GM18909 (cell line): ENCODE measurements around the gene DUSP1.
"Not testable (repeated sequence)": the region's sequence is repeated elsewhere in the genome, so short reads cannot be mapped to it uniquely, and the experiment has no call there.

Experiments
- ATAC-seq: cut with Tn5 transposase; IDR thresholded peaks from one replicate; pipeline ENCODE4 v1.9.1; 2021; ENCODE audit warnings: mild to moderate bottlenecking; ENCODE audit not compliant: unreplicated experiment, poor library complexity

DUSP1 gene

DNA sequence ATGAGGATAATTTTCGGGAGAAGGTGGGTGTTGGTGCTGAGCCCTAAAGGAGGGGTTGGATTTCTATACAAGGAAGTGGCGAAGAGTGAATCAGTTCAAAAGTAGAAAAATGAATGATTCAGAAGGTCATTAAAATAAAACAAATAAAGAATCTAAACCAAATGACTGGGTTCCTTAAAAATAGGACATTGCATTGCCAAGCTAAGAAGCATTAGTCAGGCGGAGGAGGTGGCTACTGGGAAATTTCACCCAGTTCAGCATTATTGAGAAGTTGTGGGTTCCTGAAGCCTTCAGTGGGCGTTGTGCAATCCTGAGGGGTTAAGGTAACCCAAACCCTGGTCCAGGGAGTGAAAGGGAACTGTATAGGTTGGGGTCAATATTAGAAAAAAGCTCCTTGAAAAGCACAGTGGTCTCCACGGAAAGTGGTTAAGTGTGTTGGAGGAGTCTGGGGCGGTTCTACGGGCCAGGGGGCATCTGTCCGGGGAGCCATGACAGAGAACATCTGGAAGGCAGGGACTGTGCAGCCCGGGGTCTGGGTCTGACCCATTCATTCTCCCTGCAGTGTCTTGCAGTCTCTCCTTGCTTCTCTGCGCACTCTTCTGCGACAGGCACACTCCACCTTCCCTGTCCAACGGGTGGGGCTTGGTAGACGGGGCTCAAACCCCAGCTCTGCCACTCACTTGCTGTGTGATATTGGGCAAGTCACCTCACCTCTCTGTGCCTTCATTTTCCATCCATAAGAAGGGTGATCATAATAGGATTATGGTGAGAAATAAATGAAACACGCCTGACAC, 27.6 kb upstream of the DUSP1 start:
- no peak for ATAC-seq

DNA sequence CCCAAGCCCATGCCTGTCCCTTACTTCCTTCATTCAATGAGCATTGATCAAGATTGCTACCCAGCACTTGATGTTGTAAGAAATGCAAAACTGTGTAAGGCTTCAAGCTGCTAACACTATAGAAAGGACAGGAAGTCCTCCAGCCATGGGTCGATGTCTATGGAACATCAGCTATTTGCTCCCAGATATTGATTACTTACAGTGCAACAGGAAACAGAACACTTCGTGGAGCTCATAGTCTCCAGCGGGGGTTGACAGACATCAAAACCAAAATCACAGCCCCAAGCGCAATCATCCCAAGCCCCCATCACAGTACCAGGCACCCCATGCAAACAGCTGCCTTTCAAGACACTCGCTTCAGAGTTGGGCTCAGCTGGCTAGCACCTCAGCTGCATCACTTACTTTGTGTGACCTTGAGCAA, 26.8 kb upstream of the DUSP1 start:
- no peak for ATAC-seq

DNA sequence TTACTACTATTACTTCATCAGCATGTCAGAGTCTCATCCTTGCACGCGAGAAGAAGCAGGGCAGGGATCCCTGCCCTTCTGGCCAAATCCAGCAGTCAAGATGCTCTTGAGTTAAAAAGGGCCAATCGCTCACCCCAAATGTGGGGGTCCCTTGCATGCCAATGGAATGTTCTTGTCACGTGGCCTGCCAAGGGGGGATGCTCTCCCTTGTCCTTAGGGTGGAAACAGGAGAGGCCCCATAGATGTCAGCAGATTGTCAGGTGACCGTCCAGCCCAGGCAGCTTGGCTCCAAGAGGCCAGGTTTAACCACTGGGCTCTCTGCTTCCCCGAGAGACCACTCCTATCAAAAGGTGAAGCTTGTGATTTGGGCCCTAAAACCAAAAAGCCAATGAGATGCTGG, 25.3 kb upstream of the DUSP1 start:
- ATAC-seq, result no peak

DNA sequence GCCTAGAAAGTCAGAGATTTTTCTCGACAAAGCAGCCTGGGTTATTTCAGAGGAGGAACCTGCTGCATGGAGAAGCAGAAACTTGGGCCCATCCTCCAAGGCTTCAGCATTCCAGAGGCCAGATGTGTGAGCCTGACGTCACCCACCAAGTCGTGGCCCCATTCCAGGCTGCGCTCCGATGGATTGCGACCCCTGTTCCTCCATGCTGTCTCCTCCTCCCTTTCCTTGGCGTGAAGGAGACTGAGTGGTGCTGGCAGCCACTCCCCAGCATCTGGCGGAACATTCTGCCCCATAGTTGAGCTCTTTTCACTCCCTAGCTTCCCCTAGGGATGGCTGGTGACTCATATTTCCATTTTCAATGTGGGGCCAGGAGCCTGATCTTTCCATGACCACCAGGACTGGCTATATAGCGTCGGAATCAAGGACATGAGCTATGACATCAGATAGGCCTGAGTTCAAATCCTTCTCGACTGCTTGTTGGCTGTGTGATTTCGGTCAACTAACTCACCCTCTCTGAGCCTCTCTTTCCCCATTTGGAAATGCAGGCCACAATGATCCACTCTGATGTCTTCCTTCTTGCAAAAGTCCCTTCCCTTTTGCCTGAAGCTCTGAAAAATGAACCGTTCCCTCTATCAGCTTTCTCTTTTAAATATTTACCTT, 24.5 kb upstream of the DUSP1 start:
- no peak for ATAC-seq

DNA sequence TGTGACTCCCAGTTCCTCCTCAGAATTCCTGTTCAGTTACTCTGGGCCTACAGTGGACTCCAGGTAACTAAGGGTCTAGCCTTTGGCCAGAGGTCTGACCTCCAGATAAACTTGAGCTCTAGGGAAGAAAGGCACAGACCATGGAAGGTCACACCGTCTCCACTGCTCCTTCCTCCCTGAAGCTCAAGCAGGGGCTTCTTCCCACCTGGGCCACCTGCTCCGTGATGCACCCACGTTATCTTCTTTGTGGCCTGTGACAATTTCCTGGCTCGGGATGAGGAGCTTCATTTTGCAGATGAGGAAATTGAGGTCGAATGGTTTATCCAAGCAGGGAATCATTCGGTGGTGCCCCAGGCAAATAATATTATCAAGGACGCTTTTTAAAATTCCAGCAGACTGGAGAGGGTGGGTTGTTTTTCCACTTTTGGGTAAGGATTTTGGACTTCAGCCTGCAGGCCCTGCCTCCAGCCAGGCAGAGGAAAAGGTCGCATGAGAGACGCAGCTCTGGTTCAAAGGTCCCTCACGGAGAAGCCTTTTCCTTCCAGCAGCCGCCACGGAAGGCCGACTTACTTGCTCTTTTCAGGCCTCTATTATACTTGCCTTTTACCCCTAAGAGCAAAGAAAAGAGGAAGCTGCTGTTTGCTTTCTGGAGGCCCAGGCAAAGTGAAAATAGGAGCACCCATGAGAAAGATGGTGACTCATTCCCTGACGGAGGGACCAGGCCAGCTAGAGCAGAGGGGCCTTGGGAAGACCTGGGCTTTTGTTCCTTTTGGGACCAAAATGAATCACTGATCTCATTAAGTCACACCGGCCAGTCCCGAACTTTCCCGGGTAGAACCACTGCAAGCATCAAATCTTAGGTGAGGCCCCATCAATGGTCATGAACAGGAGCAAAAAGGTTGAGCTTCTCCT, 22.8 kb upstream of the DUSP1 start:
- ATAC-seq, result no peak

DNA sequence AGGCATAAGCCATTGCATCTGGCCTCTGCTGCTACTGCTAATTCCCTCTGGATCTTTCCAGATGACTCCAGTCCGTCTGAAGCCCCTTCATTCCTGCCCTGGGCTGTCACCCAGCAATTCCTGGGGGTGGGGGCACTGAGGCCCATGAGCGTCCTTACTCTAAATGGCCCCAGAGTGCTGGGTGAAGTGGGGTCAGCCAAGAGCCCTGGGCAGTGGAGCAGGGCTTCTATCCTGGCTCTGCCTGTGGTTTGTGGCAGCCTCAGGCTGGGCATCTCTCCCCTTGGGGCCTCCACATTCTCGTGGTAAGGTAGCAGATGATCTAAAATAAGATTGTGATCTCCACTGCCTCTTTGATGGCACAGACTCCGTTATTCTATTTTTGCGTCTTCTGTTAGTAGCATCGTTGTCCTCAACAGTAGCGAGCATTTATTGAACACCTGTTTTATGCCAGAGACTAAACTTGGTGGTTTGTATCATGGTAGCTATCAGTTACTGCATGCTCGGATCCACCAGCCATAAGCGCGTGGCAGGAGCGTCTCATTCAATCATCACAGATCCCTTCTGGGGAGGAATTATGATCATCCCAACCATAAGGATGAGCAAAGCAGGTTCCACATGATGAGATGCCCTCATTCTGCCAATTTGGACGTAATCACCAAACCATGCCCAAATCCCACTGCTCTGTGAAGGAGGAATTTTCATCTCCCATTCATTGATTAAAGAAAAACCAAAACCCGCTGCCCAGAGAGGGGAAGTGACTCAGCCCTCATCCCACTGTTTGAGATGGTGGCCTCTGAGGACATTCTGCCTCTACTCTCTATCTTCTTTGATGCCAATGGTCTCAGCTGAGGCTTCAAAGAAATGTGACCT, 21.9 kb upstream of the DUSP1 start:
- no peak for ATAC-seq

DNA sequence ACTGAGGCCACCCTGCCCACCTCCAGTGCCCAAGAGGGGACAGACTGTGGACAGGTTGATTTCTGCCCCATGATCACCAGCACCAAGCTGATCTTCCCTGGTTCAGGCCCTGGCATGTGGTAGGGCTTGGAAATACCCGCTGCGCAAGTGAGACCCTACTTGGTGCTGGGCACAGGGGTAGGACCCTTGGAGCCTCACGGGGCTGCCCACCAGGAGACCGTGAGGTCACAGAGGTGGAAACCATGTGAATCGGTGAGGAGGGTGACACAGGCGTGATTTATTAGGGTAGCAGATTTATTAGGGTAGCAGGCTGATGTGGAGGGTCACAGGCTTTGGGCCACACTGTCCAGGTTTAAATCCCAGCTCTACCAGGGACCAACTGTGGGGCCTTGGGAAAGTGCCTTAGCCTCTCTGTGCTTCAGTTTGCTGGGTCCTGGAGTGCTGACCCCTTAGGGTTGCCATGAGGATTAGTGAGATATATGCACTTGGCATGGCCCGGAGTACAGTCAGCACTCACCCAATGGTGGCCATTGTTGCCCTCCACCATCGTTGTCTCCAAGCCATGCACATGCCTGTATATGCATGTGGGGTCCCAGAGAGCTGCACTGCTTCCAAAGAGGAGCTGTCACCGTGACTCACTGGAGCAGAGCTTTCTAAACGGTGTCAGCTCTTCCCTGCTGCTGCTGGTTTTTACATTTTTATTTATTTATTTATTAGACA, 20.9 kb upstream of the DUSP1 start:
- ATAC-seq, result no peak

DNA sequence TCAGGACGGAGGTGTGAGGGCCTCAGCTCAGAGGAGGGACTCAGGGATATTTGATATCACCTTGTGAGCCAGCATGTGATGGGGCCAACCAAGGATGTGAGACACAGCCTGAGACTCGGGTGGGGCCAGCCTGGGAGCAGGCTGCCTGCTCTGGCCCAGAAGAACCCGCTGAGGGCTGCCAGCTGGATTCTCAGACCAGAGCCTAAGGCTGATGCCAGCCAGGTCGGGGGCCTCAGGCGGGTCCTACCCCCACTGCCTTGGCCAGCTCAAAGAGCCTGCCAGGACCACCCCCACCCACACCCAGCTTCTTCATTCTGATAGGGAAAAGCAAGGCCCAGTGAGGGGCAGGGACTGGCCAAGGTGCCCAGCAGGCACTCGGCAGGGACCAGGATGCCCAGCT, 20.3 kb upstream of the DUSP1 start:
- no peak for ATAC-seq

DNA sequence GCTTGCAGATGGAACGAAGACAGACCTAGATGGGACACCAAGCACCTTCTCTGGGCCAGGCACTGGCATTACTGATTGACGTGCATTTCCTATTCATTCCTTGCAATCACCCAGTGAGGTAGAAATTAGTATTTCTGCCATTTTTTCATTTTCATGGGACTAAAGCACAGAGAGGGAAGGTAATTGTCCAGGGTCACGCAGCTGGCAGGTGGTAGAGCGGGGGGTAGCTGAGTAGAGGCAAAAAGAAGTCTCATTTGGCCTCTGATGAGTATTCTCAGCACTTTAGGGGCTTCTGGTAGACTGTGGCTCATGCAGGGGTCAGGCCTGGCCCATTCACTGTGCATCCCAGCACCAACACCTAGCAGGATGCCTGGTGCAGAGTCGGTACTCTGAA, 19.5 kb upstream of the DUSP1 start:
- no peak for ATAC-seq

DNA sequence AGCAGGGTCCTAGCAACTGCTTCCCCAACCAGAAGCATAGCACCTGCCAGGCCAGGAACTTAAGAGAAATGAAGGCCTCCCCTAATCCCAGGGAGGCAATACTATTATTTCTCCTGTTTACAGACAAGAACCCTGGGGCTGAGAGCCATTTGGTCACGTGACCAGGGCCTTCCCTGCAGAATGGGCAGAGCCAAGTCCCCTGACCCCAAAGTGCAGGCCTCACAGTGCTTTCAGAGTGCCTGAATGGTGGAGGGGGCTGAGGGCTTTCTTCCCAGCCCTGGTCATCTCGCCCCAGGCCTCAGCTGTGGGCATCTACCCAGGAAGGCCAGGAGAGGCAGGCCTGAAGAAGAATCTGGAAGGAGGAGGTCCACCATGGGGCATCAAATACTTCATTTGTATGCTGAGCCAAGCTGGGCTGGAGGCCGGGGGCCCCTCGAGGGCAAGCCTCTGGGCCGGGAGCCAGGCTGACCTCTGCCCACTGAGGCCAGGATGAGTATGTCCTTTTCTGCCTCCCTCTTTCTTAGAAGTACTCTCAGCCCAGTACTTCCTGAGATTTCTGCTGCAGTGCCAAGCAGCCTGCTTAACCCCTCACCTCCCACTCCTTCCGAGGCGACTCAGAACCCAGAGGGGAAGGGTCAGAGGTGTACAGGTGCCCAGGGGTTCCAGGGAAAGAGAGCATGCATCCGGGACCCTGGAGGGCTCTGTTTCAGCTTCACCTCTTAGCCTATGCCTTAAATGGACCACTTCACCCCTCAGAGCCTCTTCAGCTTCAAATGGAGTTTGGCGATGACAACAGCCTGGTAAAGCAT, 18.9 kb upstream of the DUSP1 start:
- no peak for ATAC-seq

DNA sequence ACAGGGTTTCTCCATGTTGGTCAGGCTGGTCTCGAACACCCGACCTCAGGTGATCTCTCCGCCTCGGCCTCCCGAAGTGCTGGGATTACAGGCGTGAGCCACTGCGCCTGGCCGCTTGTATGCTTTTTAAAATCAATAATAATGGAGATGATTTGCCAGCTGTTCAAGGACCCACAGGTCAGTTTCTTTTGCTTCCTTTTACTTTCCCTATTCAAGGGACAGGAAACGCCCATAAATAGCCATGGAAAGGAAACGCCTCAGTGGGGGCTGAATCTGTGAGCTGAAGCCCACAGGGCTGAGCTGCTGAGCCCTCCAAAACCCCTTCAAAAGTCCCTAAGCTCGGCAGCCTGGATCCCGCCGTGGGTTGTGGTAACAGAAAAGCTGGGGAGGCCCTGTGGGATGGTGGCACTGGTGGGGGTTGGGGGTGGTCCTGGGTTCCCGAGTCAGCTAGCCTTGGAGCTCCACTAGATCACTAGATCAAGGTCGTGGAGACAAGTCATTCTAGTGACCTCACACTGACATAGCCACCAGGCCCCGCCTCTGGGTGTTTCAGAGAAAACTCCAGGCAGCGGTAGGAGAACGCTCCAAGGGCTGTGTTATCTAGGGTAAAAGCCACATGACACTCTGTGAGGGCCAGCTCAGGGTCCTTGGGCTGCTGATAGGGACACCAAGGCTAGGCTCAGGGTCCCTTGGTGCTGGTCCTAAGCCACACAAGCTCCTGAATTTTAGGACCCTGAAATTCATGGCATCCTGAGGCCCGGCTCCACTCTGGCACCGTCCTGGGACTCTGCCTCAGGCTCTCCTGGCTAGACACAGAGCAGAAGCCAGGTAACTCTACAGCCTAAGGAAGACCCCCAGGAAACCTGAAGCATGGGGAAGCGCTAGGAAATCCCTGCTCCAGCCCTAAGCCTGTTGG, 18.0 kb upstream of the DUSP1 start:
- ATAC-seq, result no peak

DNA sequence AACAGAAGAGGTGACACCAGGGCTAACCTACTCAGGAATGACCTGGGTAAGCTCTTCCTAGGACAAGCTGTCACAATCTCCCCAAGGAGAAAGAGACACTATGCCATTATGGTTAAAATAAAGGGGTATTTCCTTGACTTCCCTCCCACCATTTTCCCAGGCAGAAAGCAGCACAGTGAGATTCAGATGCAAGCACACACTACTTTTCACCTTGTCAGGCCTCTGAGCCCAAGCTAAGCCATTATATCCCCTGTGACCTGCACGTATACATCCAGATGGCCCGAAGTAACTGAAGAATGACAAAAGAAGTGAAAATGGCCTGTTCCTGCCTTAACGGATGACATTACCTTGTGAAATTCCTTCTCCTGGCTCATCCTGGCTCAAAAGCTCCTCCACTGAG, 16.5 kb upstream of the DUSP1 start:
- ATAC-seq, result not testable (repeated sequence)

DNA sequence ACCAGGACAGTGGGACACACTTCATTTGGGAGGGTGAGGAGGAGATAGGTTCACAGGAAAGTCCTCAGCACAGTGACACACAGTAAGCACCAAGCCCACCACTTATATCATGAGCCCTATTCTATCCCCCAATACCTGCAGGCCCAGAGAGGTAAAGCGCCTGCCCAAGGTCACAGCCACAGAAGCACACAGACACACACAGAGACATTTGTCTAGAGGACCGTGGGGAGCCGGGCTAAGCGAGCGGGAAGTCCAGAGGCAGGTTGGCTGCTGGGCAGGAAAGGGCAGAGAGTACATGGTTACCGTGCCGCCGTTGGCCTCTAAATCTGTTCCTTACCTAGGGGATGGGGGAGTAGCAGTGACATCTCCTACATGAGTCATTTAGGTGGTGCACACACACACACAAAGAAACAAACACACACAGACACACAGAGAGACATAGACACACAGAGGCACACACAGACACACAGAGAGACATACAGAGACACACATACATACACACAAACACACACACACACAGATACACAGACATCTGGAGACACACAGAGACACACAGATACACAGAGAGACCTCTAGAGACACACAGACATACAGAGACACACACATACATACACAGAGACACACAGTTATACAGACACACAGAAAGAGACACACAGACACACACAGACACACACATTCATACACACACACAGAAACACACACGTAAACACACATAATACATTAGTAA, 15.9 kb upstream of the DUSP1 start:
- ATAC-seq, result no peak

DNA sequence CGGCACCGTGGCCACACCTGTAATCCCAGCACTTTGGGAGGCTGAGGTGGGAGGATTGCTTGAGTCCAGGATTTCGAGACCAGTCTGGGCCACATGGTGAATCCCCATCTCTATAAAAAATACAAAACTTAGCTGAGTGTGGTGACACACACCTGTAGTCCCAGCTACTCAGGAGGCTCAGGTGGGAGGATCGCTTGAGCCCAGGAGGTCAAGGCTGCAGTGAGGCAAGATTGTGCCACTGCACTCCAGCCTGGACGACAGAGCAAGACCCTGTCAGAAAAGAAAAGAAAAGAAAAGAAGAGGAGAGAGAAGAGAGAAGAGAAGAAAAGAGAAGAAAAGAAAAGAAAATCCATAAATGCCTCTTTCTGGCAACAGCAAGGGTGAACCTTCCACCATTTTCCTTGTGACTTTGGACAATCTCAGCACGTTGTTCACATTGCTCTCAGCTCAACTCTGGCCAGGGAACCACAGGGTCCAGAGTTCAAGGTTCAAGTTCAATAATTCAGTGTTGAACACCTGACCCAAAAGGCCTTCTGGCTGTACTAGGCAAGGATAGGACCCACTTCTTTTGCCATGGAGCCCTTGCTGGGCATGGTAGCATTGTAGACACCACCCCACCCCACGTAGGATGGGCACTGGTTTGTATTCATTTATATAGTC, 14.6 kb upstream of the DUSP1 start:
- ATAC-seq, result no peak

DNA sequence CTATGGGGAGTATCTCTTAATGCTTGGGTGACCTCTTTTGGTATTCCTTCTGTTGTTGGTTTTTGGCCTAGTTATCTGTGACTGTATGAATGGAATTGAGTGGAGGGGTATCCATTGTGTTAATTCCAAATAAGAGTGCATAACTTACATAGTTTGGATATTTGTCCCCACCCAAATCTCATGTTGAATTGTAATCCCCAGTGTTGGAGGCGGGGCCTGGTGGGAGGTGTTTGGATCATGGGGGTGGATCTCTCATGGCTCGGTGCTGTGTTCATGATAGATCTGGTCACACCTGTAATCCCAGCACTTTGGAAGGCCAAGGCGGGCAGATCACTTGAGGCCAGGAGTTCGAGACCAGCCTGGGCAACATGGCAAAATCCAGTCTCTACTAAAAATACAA, 13.2 kb upstream of the DUSP1 start:
- not testable (repeated sequence) for ATAC-seq

DNA sequence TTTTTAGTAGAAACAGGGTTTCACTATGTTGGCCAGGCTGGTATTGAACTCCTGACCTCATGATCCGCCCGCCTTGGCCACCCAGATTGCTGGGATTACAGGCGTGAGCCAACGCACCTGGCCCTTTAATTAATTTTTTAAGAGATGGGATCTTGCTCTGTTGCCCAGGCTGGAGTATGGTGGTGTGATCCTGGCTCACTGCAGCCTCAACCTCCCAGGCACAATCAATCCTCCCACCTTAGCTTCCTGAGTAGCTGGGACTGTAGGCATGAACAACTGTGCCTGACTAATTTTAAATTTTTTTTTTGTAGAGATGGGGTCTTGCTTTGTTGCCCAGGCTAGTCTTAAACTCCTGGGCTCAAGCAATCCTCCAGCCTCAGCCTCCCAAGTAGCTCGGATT, 12.3 kb upstream of the DUSP1 start:
- ATAC-seq, result not testable (repeated sequence)
